NCI-H2171 treated with DMSO at 0.1 percent for 48 hours (cell line): ENCODE measurements around the gene XAGE2.
"Not testable (repeated sequence)": the region's sequence is repeated elsewhere in the genome, so short reads cannot be mapped to it uniquely, and the experiment has no call there.

Experiments used
- DNase-seq: peaks from one replicate; lab custom pipeline; 2025; lab: John Stamatoyannopoulos, UW

Gene XAGE2

DNA sequence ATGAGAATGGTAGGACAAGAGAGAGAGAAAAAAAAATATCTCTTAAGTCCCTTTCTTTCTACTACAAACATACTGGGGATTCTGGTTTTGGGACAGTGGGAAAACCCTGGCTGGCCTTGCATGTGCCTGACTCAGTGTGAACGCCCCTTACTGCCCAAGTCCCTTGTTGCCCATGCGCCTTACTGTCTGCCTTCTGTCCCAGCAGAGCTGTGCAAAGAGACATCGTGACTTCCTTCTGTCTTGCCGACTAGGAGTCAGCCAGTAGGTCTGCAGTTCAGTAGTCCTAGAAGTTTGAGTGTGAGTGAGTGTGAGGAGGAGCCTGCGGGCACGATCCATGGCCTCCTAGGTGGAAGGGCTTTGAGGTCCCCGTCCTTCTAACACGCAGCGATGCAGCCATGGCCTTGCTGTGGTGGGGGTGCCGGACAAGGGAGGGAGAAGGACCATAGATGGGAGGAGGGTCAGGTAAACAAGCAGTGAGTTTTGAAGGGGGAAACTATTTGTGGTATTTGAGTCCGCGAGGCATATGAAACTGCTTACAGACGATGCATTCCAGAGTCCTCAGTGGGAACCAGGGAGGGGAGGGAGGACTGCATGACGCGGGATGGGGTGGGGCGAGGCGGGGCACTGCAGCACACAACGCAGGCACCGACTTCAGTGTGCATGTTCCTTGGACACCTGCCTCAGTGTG, at the start of gene XAGE2:
XAGE2 (plus strand) TSS at position 654 of the 688 bp plus-strand sequence. CDS start 994 bp downstream, outside the sequence.
- no peak for DNase-seq

DNA sequence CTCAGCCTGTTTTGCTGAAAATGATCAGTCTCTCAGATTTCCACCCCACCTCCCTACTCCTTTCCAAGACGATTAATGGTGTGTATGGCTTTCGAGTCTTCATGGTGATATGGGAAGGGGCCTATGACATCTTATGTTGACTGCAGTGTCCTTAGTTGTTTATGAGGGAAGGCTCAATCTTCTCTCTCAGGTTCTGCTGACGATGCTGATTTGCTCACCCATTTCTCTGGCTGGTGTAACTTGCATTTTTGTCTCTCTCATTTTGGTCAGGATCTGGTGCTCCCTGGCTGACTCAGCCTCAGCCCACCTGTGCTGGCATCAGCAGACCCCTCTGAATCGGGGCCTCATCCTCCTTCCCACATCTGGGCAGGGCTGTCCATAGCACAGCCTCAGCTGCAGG, 31.4 kb upstream of the XAGE2 start:
- no peak for DNase-seq

DNA sequence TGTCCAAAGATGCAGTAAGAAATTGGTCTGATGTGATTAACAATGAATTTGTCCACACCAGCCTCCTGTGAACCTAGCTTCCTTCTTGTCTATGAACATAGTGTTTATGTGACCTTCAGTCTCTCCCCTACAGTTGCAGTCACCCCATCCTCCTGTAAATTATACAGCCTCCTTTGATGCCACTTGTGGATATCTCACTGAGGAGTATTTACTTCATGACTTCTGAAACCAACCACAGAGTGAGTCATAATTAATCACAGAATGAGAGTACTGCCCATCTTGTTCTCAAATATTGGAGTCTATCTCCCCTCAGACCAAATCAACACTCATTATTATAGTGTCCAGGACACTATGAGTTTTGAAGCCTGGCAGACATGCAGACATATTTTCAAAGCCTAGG, 27.3 kb upstream of the XAGE2 start:
- DNase-seq, result no peak

- not testable (repeated sequence) for DNase-seq
Observed at GRCh38 chrX:52343131-52343530, 25.7 kb upstream of the XAGE2 start.

GRCh38 chrX:52345402-52345801, 23.4 kb upstream of the XAGE2 start:
- not testable (repeated sequence) for DNase-seq

DNA sequence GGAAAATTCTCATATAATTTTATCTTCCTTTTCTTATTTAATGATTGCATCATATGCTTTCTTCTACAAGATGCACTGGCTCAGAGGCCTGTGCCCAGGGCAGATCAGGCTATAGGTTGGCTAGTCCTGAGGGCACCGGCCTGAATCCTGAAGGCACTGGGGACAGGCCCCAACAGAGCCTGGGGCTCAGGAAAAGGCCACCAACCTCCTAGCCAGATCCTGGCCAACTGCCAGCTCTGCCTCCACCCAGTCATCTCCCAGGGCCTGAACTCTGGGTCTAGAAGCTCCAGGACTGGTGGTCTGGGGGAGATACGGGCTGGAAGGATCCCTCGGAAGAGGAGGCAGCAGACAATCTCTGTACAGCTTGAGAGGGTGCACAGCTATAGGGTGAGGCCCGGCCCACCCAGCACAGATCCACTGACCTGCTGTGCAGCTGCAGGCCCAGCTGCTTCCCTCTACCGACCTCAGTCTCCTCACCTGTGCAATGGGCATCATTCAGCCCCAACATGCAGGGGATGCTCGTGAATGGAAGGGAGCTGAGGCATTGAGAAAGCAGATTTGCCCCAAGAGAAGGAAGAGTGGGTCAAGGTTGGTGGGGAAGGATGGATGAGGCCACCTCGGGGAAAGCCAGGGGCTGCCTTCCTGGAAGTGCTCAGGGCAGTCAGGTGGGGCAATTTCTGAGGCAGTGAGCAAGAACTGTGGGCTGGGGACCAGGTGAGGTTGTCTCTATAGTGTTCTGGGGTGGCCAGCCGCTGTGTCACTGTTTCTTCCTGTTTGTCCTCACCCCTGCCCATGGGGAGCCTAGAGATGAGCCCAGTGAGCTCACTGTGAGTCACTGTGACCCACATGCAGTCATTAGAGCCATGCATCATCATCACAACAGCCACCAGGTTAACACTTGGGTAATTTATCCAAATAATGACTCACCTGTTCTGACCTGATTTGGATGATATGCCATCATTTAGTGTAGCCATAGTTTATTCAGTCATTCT, 22.4 kb upstream of the XAGE2 start:
- DNase-seq, result no peak

DNA sequence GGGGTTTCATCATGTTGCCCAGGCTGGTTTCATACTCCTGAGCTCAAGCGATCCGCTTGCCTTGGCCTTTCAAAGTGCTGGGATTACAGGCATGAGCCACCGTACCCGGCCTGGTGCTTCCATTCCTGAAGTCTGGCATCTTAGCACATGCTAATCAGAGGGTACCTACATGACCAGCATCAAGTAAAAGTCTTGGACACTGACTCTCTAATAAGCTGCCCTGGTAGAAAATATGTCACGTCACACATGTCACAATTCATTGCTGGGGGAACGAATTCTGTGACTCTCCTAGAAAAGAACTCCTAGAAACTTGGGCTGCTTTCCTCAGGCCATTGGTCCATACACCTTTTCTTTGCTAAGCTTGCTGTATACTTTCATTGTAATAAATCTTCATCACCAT, 19.1 kb upstream of the XAGE2 start:
- no peak for DNase-seq

DNA sequence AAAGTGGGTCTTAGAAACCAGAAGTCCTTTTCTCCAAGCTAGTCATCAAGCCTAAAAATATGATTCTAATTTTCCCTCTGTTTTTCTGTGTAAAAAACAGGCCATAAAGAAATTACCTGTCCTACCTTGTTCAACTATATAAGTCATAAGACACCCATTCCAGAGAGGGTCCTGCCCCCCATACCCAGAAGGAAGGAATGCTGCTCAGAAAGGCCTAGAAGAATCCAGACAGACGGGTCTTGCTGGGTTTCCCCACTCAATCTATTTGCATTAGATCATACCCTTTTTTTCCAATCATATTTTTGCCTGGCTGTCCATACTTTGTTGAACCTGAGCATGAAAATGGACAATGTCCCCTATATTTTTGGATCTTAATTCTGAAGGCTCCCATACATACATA, 16.3 kb upstream of the XAGE2 start:
- no peak for DNase-seq

DNA sequence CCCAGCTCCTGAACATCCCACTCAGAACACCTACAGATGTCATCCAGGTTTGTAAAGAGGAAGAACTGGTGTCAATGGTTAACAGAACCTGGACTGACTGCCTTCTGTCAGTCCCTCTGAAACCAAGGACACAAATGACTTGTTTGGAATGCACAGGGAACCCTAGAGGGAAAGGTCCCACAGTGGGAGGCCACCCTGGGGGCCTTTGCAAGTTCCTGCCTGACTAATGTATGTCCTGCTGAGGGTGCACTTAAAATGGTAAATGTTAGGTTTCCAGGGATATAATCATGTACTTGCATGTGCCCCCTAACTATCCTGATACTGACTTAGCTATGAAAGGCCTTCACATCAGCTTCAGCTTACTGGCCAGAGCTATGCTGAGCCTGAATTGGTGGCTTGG, 15.0 kb upstream of the XAGE2 start:
- no peak for DNase-seq

GRCh38 chrX:52355108-52355507, 13.7 kb upstream of the XAGE2 start:
- no peak for DNase-seq

GRCh38 chrX:52359614-52360232, 9.1 kb upstream of the XAGE2 start:
- DNase-seq, result no peak

DNA sequence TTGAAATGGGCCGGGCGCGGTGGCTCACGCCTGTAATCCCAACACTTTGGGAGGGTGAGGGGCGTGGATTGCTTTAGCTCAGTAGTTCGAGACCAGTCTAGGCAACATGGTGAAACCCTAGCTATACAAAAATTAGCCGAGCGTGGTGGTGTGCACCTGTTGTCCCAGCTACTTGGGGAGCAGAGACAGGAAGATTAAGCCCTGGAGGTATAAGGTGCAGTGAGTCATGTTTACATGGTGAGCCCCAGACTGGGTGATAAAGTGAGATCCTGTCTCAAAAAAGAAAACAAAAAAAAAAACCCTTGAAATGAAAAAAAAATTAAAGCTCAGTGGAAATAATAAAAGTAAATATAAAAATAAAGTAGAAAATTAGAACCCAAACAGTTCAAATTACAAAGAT, 6.9 kb upstream of the XAGE2 start:
- DNase-seq, result no peak

DNA sequence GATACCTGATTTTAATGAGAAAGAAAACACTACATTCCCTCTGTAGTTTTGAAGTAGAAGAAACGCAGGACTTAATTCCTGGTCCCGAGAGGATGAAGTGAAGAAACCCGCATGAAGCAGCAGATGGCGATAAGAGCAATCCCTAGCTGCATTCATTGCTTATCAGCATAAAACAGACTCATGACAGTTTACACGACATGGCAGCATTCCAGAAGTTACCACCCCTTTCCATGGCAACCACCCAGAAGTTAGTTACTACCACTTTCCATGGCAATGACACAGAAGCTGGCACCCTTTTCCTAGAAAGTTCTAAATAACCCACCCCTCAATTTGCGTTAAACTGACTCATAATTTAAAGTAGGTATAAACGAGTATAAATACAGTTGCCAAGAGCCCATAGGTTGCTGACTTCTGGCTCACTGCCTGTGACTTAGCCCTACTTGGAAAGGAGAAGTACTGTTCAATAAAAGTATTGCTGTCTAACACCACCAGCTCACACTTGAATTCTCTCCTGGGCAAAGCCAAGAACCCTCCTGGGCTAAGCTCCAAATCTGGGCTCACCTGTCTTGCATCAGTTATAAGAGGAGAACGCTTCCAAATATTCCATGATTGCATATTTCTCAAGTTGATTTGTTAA, 5.5 kb upstream of the XAGE2 start:
- DNase-seq, result peak; percentile 0

DNA sequence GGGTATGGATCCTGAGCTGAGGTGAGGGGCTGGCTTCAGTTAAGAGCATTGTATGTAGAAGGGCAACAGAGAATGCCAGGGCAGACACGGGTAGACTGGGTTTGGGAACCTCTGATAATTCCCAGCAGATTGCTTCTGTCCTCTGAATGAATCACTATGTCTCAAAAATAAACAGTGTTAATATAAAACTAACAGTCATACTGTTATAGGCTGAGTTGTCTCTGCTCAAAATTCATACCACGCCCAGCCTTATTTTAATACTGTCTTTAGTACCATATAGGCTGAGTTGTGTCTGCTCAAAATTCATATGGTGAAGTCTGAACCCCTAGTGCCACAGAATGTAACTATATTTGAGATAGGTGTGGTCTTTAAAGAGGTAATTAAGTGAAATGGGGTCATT, 10.0 kb downstream of the XAGE2 start:
- no peak for DNase-seq

GRCh38 chrX:52380993-52381392, 12.2 kb downstream of the XAGE2 start:
- no peak for DNase-seq

DNA sequence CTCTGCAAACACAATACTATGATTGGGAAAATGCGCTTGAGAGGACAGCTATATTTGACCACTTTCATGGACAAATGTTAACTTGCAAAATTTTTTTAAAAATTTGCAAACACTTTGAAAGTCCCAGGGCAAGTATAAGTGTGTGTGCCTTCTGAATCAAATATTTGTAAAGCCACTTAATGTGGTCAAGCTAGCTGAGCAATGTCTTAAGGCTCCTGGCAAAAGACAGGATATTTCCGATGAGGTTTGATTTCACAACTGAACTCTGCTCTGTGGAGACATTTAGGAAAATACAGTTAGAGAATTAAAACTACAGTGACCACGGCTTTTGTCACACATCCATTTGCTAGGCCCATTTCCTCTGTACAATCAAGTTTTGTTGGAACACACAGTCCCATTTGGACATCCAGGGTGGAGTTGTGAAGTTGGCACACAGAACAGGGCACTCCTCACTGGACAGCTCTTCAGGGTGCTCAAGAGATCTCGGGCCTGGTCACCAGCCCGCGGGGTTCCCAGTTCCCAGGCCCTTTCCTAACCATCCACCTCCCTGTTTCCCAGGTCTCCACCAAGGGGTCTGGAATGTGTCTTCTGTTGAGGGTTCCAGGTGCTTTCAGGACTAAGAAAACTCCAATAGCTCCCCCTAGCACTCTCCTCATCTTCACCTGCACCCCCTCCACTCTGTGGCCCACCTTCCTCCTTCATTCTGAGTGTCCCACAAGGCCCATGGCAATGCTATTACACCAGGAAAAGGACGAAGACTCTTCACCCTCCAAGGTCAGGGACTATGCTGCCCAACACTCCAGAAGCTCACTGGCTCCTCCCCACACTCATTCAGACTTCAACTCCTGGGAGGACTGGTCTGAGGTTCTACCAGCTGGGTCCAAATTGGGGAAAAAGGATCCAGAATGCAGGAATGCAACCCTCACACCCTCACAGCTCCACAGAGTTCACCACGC, 41.9 kb downstream of the XAGE2 start:
- DNase-seq, result no peak

DNA sequence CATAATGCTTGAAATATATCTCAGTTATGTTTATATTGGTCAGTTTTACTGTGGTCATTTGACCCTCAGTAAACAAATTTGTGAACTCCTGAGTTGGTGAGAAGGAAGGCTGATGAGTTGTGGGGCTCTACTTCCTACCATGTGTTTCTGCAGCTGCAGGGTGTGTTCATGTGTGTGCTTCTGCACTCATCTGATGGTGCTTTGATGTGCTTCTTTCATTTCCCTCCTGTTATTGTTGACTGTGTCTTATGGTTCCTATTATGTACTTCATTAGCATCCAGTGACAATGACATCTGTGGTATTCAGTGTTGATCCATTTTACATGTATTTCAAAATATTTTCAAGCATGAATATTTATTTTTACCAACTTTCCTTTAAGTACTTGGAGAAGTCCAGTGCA, 46.5 kb downstream of the XAGE2 start:
- no peak for DNase-seq

DNA sequence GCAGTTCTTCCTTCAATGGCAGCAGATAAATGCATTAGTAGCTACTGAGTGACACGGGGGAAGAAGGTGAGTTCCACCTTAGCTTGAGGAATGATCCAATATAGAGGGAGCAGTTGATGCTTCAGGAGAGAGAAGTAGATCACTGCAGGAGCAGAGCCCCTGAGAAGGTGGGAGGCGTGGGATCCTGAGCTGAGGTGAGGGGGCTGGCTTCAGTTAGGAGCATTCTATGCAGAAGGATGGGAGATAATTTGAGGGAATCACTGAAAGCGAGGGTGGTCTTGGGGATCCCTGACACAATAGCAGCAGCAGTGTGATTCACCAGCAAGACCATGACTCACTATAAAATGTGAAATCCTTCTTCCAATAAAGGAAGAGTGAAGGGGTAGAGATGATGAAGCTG, 48.0 kb downstream of the XAGE2 start:
- DNase-seq, result no peak

- DNase-seq, result no peak
Observed at GRCh38 chrX:52420824-52421443, 52.1 kb downstream of the XAGE2 start.

DNA sequence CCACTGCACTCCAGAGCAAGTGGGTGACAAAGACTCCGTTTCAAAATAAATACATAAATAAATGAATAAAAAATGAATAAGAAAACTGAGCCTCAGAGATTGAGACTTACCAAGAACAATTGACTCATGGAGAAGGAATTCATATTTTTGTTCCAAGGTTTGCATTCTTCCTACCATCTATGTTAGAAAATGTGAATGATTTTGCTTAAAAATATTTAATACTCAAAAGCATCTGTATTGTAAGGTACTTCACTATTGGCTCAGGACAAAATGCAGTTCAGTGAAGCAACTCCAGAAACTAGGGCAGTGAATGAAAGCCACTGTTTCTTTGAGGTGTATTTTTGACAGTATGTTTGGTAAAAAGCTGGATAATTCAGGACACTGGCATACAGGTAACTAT, 54.1 kb downstream of the XAGE2 start:
- no peak for DNase-seq

GRCh38 chrX:52424656-52425055, 55.8 kb downstream of the XAGE2 start:
- DNase-seq, result no peak
